Measurements from ENCODE around the gene DGKG. TPM values are rescaled to one million over a fixed set of nuclear protein-coding genes. Genes with fewer than 3 reads are reported as not detected.

The DGKG gene
- total and polyA plus RNA-seq, 10 of the 15 experiments (the other 5 are each of a cell fraction or from before 2014, with no cell fraction given), result 0.39 to 6.2 (median 4.7) TPM

GRCh38 chr3:186330772-186331460 is 31.1 kb downstream of the DGKG start:
- no peak overlapping the region for H3K9ac ChIP-seq (ENCODE audit: control insufficient read depth, insufficient read depth, low read length)
- FAIRE-seq (no peak), DNase-seq (ENCODE audit: low read depth, low spot score) (no peak), ATAC-seq (peak; percentile 59)
- RAD21 ChIA-PET (ENCODE audit: unreplicated experiment), result interaction anchor here (1.0 to 1.1 kb wide), 2 partner anchors 205 to 211 kb away, joined by 3 read pairs; no protein-coding TSS in a partner anchor
- no peak overlapping the region for H2AFZ ChIP-seq (ENCODE audit: control insufficient read depth, low read depth, low read length)
- H3K9me3 ChIP-seq (replicated peaks; ENCODE audit: control insufficient read depth, insufficient read depth, low read length), result no peaks in the 10 kb centered on the region
- peaks cover 1 to 2% of the 10 kb centered on the region in 2 experiments; a peak in 2 of 4 replicates for H3K27me3 ChIP-seq (replicated peaks in 1 of 2; ENCODE audit: control insufficient read depth in 2 of 2, insufficient read depth in 2 of 2, low read length in 1 of 2)
- 26% methylated on average over 6 of the region's 6 CpGs for WGBS (ENCODE audit: insufficient coverage, insufficient replicate concordance, low lambda C conversion rate, missing lambda C conversion rate)
- no peak overlapping the region for H3K4me2 ChIP-seq (ENCODE audit: control insufficient read depth, insufficient read depth)
- CTCF ChIA-PET, result no interaction called here
- no TSS peak for BruUV-seq (replicated peaks)
- no peaks in the 10 kb centered on the region for H3K79me2 ChIP-seq (ENCODE audit: control insufficient read depth, insufficient read depth, low read length)
- no peak overlapping the region for H3K27ac ChIP-seq (ENCODE audit: control insufficient read depth, insufficient read depth)
- SMC1A ChIA-PET (ENCODE audit: uncharacterized antibody, unreplicated experiment), result interaction anchor here (1.0 to 1.4 kb wide), 3 partner anchors 8 to 209 kb away, joined by 3 to 5 read pairs (median 3); no protein-coding TSS in a partner anchor
- POLR2A ChIA-PET, result no interaction called here
- H4K20me1 ChIP-seq (ENCODE audit: control insufficient read depth, insufficient read depth), result no peaks in the 10 kb centered on the region
- in situ Hi-C loops (cut with MboI), result no loop called here
- H3K4me3 ChIP-seq, result no peak overlapping the region
- no peaks in the 10 kb centered on the region for H3K36me3 ChIP-seq (ENCODE audit: control insufficient read depth in 2 of 2, insufficient read depth in 2 of 2, low read length in 1 of 2)
- H3K4me1 ChIP-seq (ENCODE audit: control insufficient read depth, insufficient read depth, low read length), result no peaks in the 10 kb centered on the region
- intact Hi-C loops (cut with micrococcal nuclease; ENCODE audit: unreplicated experiment), result no loop called here
- 0 out of 2 replicates have a peak, but pooled peaks have one; percentile 38 for TF ChIP-seq ATF2 (IDR thresholded peaks at IDR 0.05; ENCODE audit: low read length)
- no peak for TF ChIP-seq SIN3A (IDR thresholded peaks at IDR 0.05; ENCODE audit: low read depth, low read length)
- TF ChIP-seq RFX5 (IDR thresholded peaks at IDR 0.05; ENCODE audit: low read depth, low read length), result no peak
- no peak for TF ChIP-seq RBBP5 (conservative IDR thresholded peaks at IDR 0.05)
- TF ChIP-seq PML (IDR thresholded peaks at IDR 0.05; ENCODE audit: low read length), result peak; percentile 50; the same call in 1 of the 2 replicates
- TF ChIP-seq ETV6 (conservative IDR thresholded peaks at IDR 0.05 in 1 of 2, IDR thresholded peaks at IDR 0.05 in 1 of 2; ENCODE audit: borderline replicate concordance in 1 of 2, low read depth in 1 of 2), result no peak
- TF ChIP-seq MTA2 (IDR thresholded peaks at IDR 0.05; ENCODE audit: low read depth), result peak; percentile 62
- peak; percentile 85; the same call in 1 of the 2 replicates for TF ChIP-seq NFIC (IDR thresholded peaks at IDR 0.05; ENCODE audit: low read depth, low read length)
- TF ChIP-seq, protein P1, sequence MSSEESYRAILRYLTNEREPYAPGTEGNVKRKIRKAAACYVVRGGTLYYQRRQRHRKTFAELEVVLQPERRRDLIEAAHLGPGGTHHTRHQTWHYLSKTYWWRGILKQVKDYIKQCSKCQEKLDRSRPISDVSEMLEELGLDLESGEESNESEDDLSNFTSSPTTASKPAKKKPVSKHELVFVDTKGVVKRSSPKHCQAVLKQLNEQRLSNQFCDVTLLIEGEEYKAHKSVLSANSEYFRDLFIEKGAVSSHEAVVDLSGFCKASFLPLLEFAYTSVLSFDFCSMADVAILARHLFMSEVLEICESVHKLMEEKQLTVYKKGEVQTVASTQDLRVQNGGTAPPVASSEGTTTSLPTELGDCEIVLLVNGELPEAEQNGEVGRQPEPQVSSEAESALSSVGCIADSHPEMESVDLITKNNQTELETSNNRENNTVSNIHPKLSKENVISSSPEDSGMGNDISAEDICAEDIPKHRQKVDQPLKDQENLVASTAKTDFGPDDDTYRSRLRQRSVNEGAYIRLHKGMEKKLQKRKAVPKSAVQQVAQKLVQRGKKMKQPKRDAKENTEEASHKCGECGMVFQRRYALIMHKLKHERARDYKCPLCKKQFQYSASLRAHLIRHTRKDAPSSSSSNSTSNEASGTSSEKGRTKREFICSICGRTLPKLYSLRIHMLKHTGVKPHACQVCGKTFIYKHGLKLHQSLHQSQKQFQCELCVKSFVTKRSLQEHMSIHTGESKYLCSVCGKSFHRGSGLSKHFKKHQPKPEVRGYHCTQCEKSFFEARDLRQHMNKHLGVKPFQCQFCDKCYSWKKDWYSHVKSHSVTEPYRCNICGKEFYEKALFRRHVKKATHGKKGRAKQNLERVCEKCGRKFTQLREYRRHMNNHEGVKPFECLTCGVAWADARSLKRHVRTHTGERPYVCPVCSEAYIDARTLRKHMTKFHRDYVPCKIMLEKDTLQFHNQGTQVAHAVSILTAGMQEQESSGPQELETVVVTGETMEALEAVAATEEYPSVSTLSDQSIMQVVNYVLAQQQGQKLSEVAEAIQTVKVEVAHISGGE (CRISPR knock-in tag; IDR thresholded peaks at IDR 0.05), result no peak
- no peak for TF ChIP-seq TBL1XR1 (IDR thresholded peaks at IDR 0.05; ENCODE audit: low read depth, low read length)
- peak; percentile 36 for TF ChIP-seq MEF2B (IDR thresholded peaks at IDR 0.05; ENCODE audit: partially characterized antibody, poor library complexity, severe bottlenecking)
- TF ChIP-seq YY1 (IDR thresholded peaks at IDR 0.05; ENCODE audit: low read depth, low read length), result no peak
- TF ChIP-seq ESRRA (IDR thresholded peaks at IDR 0.05; ENCODE audit: low read length), result no peak
- TF ChIP-seq MXI1 (IDR thresholded peaks at IDR 0.05; ENCODE audit: low read depth, low read length), result no peak
- TF ChIP-seq CREM (IDR thresholded peaks at IDR 0.05; ENCODE audit: low read depth), result peak; percentile 60; the same call in 1 of the 2 replicates
- TF ChIP-seq CBFB (IDR thresholded peaks at IDR 0.05; ENCODE audit: low read depth), result 0 out of 2 replicates have a peak, but pooled peaks have one; percentile 66
- TF ChIP-seq BMI1 (IDR thresholded peaks at IDR 0.05; ENCODE audit: borderline replicate concordance), result no peak
- peak; percentile 34; the same call in 1 of the 2 replicates for TF ChIP-seq NR2F1 (conservative IDR thresholded peaks at IDR 0.05)
- TF ChIP-seq RELB (IDR thresholded peaks at IDR 0.05; ENCODE audit: low read depth), result 0 out of 2 replicates have a peak, but pooled peaks have one; percentile 13
